ENCODE measurements around the gene COL19A1. TPM values are rescaled to one million over a fixed set of nuclear protein-coding genes. Genes with fewer than 3 reads are reported as not detected.

Gene COL19A1
- total and polyA plus RNA-seq, 2 experiments from 2014 or later, result not detected

- Mint-ChIP-seq H3K9me3 (no peaks in the 10 kb centered on the region), H3K27me3 (ENCODE audit: insufficient read depth, low read depth, poor library complexity) (no peaks in the 10 kb centered on the region), H3K4me3 (no peak overlapping the region), H3K27ac (no peak overlapping the region), H3K4me1 (no peaks in the 10 kb centered on the region), H3K36me3 (ENCODE audit: low read depth) (peaks cover 4% of the 10 kb centered on the region; the same call in 2 of the 3 replicates)
- Histone ChIP-seq H3K27ac (ENCODE audit: low read depth) (no peak overlapping the region), H4K20me1 (replicated peaks; ENCODE audit: insufficient read depth) (no peaks in the 10 kb centered on the region), H3K9me2 (ENCODE audit: insufficient read depth) (no peaks in the 10 kb centered on the region), H3K79me2 (replicated peaks; ENCODE audit: insufficient read depth) (no peaks in the 10 kb centered on the region), H3K36me3 (ENCODE audit: insufficient read depth) (no peaks in the 10 kb centered on the region), H3F3A (replicated peaks; ENCODE audit: low read depth) (no peaks in the 10 kb centered on the region), H3K4me2 (no peak overlapping the region), H3K4me3 (no peak overlapping the region), H3K4me1 (ENCODE audit: insufficient read depth) (no peaks in the 10 kb centered on the region), H2AFZ (no peak overlapping the region), H3K27me3 (ENCODE audit: insufficient read depth) (no peaks in the 10 kb centered on the region)
- TF ChIP-seq NANOG (IDR thresholded peaks at IDR 0.05; ENCODE audit: borderline replicate concordance), result no peak
- TF ChIP-seq ETS1 (IDR thresholded peaks at IDR 0.05), result no peak
- TF ChIP-seq CREB1 (CRISPR knock-in tag; IDR thresholded peaks at IDR 0.05; ENCODE audit: low read depth), result no peak
- TF ChIP-seq POLR2AphosphoS5 (IDR thresholded peaks at IDR 0.05; ENCODE audit: low read depth), result no peak
- TF ChIP-seq CTCF (conservative IDR thresholded peaks at IDR 0.05; ENCODE audit: low read depth in 2 of 2), result no peak
- TF ChIP-seq EZH2phosphoT487 (IDR thresholded peaks at IDR 0.05; ENCODE audit: unreplicated experiment), result no peak
- TF ChIP-seq JUNB (IDR thresholded peaks at IDR 0.05; ENCODE audit: unreplicated experiment), result no peak
- TF ChIP-seq STAT1 (IDR thresholded peaks at IDR 0.05; ENCODE audit: unreplicated experiment), result no peak
- TF ChIP-seq ZNF114 (CRISPR knock-in tag; IDR thresholded peaks at IDR 0.05), result no peak
- TF ChIP-seq EZH2 (IDR thresholded peaks at IDR 0.05; ENCODE audit: low read depth, unreplicated experiment), result no peak
- no peak for TF ChIP-seq ZNF462 (CRISPR knock-in tag; IDR thresholded peaks at IDR 0.05)
- TF ChIP-seq, protein P1, sequence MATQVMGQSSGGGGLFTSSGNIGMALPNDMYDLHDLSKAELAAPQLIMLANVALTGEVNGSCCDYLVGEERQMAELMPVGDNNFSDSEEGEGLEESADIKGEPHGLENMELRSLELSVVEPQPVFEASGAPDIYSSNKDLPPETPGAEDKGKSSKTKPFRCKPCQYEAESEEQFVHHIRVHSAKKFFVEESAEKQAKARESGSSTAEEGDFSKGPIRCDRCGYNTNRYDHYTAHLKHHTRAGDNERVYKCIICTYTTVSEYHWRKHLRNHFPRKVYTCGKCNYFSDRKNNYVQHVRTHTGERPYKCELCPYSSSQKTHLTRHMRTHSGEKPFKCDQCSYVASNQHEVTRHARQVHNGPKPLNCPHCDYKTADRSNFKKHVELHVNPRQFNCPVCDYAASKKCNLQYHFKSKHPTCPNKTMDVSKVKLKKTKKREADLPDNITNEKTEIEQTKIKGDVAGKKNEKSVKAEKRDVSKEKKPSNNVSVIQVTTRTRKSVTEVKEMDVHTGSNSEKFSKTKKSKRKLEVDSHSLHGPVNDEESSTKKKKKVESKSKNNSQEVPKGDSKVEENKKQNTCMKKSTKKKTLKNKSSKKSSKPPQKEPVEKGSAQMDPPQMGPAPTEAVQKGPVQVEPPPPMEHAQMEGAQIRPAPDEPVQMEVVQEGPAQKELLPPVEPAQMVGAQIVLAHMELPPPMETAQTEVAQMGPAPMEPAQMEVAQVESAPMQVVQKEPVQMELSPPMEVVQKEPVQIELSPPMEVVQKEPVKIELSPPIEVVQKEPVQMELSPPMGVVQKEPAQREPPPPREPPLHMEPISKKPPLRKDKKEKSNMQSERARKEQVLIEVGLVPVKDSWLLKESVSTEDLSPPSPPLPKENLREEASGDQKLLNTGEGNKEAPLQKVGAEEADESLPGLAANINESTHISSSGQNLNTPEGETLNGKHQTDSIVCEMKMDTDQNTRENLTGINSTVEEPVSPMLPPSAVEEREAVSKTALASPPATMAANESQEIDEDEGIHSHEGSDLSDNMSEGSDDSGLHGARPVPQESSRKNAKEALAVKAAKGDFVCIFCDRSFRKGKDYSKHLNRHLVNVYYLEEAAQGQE (IDR thresholded peaks at IDR 0.05; ENCODE audit: unreplicated experiment), result no peak
- no peak for TF ChIP-seq ZNF331 (CRISPR knock-in tag; IDR thresholded peaks at IDR 0.05; ENCODE audit: low read depth)
- DNase-seq (ENCODE audit: low spot score) (no peak), ATAC-seq (no peak)
These were observed 387.6 kb downstream of the COL19A1 start for GRCh38 chr6:70253923-70254322.

All from GM23338 (cell line).